OCI-LY7 (cell line): ENCODE data around the gene COPA. TPM values are rescaled to one million over a fixed set of nuclear protein-coding genes. Genes with fewer than 3 reads are reported as not detected.

Experiments used
- BruUV-seq: library from RNA; stranded (reverse); fragments of 400-500 nt; replicated peaks from 2 replicates; lab custom pipeline; 2021; lab: Mats Ljungman, UMichigan
- CTCF ChIA-PET: fragments of 300-600 bp; sonication (Branson Sonifier 250); formaldehyde crosslinking; loops from one replicate; lab custom pipeline; 2022; ENCODE audit warnings: antibody characterized with exemption; ENCODE audit not compliant: unreplicated experiment; lab: Charles Lee
- POLR2A ChIA-PET: fragments of 300-600 bp; sonication (Branson Sonifier 250); formaldehyde crosslinking; loops from one replicate; lab custom pipeline; 2022; ENCODE audit warnings: antibody characterized with exemption; lab: Charles Lee
- DNase-seq: peaks from one replicate; pipeline ENCODE4 v3.0.0-alpha.2; 2015; ENCODE audit warnings: low spot score
- H2AFZ ChIP-seq: fragments of 200-600 bp; sonication (generic), shearing (Covaris generic); 2 replicates; pipeline ENCODE4 v1.6.1; 2014; ENCODE audit warnings: mild to moderate bottlenecking, antibody characterized with exemption, low read length, moderate library complexity
- H3K27ac ChIP-seq: fragments of 200-600 bp; sonication (generic); 2 replicates; pipeline ENCODE4 v1.5.1; 2014; ENCODE audit warnings: mixed run types, low read depth, mild to moderate bottlenecking, moderate library complexity, low read length, inconsistent platforms; ENCODE audit not compliant: poor library complexity, severe bottlenecking
- H3K36me3 ChIP-seq: fragments of 200-600 bp; sonication (generic); 2 replicates; pipeline ENCODE4 v1.6.1; 2014; ENCODE audit warnings: mild to moderate bottlenecking, antibody characterized with exemption, low read length, moderate library complexity, mixed read lengths; ENCODE audit not compliant: insufficient read depth
- H3K4me1 ChIP-seq: fragments of 200-600 bp; sonication (generic); 2 replicates; pipeline ENCODE4 v1.5.1; 2014; ENCODE audit warnings: mild to moderate bottlenecking, low read length; ENCODE audit not compliant: insufficient read depth, poor library complexity, severe bottlenecking
- H3K4me2 ChIP-seq: fragments of 200-600 bp; sonication (generic); 2 replicates; pipeline ENCODE4 v1.6.1; 2014; ENCODE audit warnings: mild to moderate bottlenecking, low read length
- H3K4me3 ChIP-seq: fragments of 200-600 bp; sonication (generic); 2 replicates; pipeline ENCODE4 v1.5.1; 2014; ENCODE audit warnings: mild to moderate bottlenecking, low read depth, low read length; ENCODE audit not compliant: poor library complexity, severe bottlenecking
- H3K79me2 ChIP-seq: fragments of 200-600 bp; sonication (generic); 2 replicates; pipeline ENCODE4 v1.6.1; 2016; ENCODE audit warnings: low read depth, mild to moderate bottlenecking, low read length, moderate library complexity, mixed read lengths; ENCODE audit not compliant: insufficient read depth
- H3K9me2 ChIP-seq: fragments of 200-600 bp; sonication (generic); 2 replicates; pipeline ENCODE4 v1.6.1; 2016; ENCODE audit warnings: mild to moderate bottlenecking, low read length, mixed read lengths; ENCODE audit not compliant: insufficient read depth
- H3K9me3 ChIP-seq: fragments of 200-600 bp; sonication (generic); 2 replicates; pipeline ENCODE4 v1.6.1; 2014; ENCODE audit warnings: mild to moderate bottlenecking, mixed run types, low read length, mixed read lengths
- H4K20me1 ChIP-seq: fragments of 200-600 bp; sonication (generic); 2 replicates; pipeline ENCODE4 v1.6.1; 2014; ENCODE audit warnings: mild to moderate bottlenecking, antibody characterized with exemption, low read length, moderate library complexity, mixed read lengths; ENCODE audit not compliant: insufficient read depth
- CTCF ChIP-seq: fragments of 200-600 bp; sonication (generic); conservative IDR thresholded peaks from 2 replicates; pipeline ENCODE4 v1.5.1; 2014; ENCODE audit warnings: mild to moderate bottlenecking, antibody characterized with exemption, low read length, moderate library complexity, mixed read lengths
- EZH2phosphoT487 ChIP-seq: fragments of 200-600 bp; sonication (generic); IDR thresholded peaks from 2 replicates; pipeline ENCODE4 v1.6.1; 2018; ENCODE audit warnings: low read depth, borderline replicate concordance, mild to moderate bottlenecking, mixed run types, antibody characterized with exemption, low read length, moderate library complexity, mixed read lengths
- intact Hi-C: fragments of 100-400 bp; cut with micrococcal nuclease; formaldehyde crosslinking; loops from one replicate; pipeline ENCODE4 v1.10.0; 2022; ENCODE audit not compliant: unreplicated experiment
- total RNA-seq, 2 experiments: library from RNA; depleted of rRNA in 1 of 2; stranded (reverse); fragments of >200 nt in 1 of 2; shearing (Covaris generic) in 1 of 2; gene quantifications; 2 replicates each; pipeline ENCODE4 v1.2.3, GENCODE V29; 2014 to 2022

Gene COPA
- total RNA-seq, 2 experiments from 2014 or later: 74.2 to 138 TPM

DNA sequence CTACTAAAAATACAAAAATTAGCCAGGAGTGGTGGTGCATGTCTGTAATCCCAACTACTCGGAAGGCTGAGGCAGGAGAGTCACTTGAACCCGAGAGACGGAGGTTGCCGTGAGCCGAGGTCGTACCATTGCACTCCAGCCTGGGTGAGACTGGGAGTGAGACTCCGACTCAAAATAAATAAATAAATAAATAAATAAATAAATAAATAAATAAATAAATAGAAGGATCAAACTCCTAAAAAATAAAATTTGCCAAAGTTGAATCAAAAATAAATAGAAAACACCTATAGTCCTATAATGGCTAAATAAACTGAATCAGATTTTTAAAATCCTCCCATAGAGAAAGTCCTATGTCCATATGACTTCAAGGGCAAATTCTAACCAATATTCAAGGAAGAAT lies 42.9 kb downstream of the COPA start:
- ChIA-PET CTCF (no interaction called here), POLR2A (no interaction called here)
- intact Hi-C loops: no loop called here

GRCh38 chr1:160296036-160296435 lies 47.0 kb downstream of the COPA start:
- Histone ChIP-seq H4K20me1 (no peaks in the 10 kb centered on the region), H3K79me2 (no peaks in the 10 kb centered on the region), H3K9me3 (no peaks in the 10 kb centered on the region), H3K4me1 (no peaks in the 10 kb centered on the region), H3K4me2 (no peak overlapping the region), H3K27ac (no peak overlapping the region), H3K9me2 (no peaks in the 10 kb centered on the region), H3K36me3 (peaks cover 99% of the 10 kb centered on the region), H3K4me3 (no peak overlapping the region), H2AFZ (no peak overlapping the region)
- ChIA-PET CTCF (interaction anchor here (0.6 kb wide), 1 partner anchor 31 kb away, joined by 7 read pairs; no protein-coding TSS in a partner anchor), POLR2A (interaction anchor here (0.6 to 1.1 kb wide), 2 partner anchors 11 to 75 kb away, joined by 3 read pairs; partner anchors contain the start of gene PEX19)
- TF ChIP-seq CTCF (no peak), EZH2phosphoT487 (no peak)
- DNase-seq: no peak
- intact Hi-C loops: no loop called here
- BruUV-seq: no TSS peak

More for the DNA sequence above, 42.9 kb downstream of the COPA start:
- H3K9me2 ChIP-seq: no peaks in the 10 kb centered on the region
- H3K79me2 ChIP-seq: 0 out of 2 replicates have a peak, but pooled peaks cover 3% of the 10 kb centered on the region
- no peak overlapping the region for H2AFZ ChIP-seq
- no peaks in the 10 kb centered on the region for H3K4me1 ChIP-seq
- no TSS peak for BruUV-seq
- DNase-seq: no peak
- H3K36me3 ChIP-seq: peaks cover 91% of the 10 kb centered on the region
- TF ChIP-seq EZH2phosphoT487: no peak
- no peak for TF ChIP-seq CTCF
- H3K4me3 ChIP-seq: no peak overlapping the region
- no peaks in the 10 kb centered on the region for H3K9me3 ChIP-seq
- H3K4me2 ChIP-seq: no peak overlapping the region
- no peak overlapping the region for H3K27ac ChIP-seq
- no peaks in the 10 kb centered on the region for H4K20me1 ChIP-seq
